Measurements from ENCODE around the gene VIPR1. TPM values are rescaled to one million over a fixed set of nuclear protein-coding genes. Genes with fewer than 3 reads are reported as not detected.
A peak's percentile ranks its signal among the peaks of the same experiment; 100 is the strongest.

VIPR1 gene
- total RNA-seq, 4 donors from 2014 or later = 1.7 to 8.7 (median 3.2) TPM

DNA sequence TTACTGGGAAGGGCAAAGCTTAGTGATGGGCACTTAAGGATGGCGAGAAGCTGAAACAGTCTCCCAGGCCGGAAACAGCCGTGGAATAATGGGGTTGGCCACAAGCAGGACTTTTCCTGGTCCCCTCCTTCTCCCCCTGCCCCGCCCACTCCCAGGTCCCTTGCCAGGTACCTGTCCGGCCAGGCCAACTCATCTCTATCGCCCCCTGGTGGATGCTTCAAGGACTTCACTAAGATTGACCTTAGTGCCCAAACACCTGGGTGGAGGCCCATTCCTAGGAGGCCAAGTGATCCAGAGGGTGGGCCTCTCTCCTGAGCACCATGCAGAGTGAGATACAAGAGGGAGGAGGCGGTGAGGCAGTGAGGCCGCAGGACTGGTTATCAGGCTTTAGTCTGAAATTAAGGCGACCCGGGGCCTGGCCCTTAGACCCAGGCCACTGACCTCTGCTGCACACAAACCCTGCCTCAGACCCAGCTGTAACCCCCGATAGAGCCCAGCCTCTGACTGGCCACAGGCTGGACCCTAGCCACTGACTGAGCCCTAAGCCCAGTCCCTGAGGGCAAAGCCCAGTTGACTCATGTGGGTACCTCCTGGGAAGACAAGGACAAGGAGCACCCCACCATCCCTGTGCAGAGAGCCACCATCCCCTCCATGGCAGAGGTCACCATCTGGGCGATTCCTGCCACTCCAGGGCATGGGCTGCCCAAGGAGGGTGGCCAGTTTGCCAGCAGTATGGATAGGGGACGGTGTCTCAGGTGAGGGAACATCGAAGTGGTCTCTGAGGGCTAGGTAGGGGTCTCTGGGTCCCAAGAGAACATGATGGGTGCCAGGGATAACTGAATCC lies 37.6 kb downstream of the VIPR1 start:
- H3K27me3 ChIP-seq = no peaks in the 10 kb centered on the region
- no peak overlapping the region for H3K4me3 ChIP-seq
- intact Hi-C loops (cut with DNase I; ENCODE audit: low total_unique reads) = loop anchor here (2.0 to 10.0 kb wide), 2 partner anchors 309 to 645 kb away; no protein-coding TSS in a partner anchor
- DNase-seq (no peak), ATAC-seq (peak; percentile 20 to 42)
- peak overlapping the region in 2 of 4 donors; percentile 7 to 39 for H3K27ac ChIP-seq
- H3K9me3 ChIP-seq = no peaks in the 10 kb centered on the region
- H3K36me3 ChIP-seq = no peaks in the 10 kb centered on the region
- no peaks in the 10 kb centered on the region for H3K4me1 ChIP-seq
- in situ Hi-C loops (cut with MboI; ENCODE audit: low sequenced_read_pairs in 4 of 4) = loop anchor here in 2 of 4 donors (10.0 to 25.0 kb wide), 2 partner anchors 303 to 315 kb away; no protein-coding TSS in a partner anchor
- no peak for TF ChIP-seq POLR2A (IDR thresholded peaks at IDR 0.05)
- TF ChIP-seq, protein P1, sequence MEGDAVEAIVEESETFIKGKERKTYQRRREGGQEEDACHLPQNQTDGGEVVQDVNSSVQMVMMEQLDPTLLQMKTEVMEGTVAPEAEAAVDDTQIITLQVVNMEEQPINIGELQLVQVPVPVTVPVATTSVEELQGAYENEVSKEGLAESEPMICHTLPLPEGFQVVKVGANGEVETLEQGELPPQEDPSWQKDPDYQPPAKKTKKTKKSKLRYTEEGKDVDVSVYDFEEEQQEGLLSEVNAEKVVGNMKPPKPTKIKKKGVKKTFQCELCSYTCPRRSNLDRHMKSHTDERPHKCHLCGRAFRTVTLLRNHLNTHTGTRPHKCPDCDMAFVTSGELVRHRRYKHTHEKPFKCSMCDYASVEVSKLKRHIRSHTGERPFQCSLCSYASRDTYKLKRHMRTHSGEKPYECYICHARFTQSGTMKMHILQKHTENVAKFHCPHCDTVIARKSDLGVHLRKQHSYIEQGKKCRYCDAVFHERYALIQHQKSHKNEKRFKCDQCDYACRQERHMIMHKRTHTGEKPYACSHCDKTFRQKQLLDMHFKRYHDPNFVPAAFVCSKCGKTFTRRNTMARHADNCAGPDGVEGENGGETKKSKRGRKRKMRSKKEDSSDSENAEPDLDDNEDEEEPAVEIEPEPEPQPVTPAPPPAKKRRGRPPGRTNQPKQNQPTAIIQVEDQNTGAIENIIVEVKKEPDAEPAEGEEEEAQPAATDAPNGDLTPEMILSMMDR (IDR thresholded peaks at IDR 0.05 in 4 of 5, conservative IDR thresholded peaks at IDR 0.05 in 1 of 5) = peak; percentile 48 to 73 (median 56)

DNA sequence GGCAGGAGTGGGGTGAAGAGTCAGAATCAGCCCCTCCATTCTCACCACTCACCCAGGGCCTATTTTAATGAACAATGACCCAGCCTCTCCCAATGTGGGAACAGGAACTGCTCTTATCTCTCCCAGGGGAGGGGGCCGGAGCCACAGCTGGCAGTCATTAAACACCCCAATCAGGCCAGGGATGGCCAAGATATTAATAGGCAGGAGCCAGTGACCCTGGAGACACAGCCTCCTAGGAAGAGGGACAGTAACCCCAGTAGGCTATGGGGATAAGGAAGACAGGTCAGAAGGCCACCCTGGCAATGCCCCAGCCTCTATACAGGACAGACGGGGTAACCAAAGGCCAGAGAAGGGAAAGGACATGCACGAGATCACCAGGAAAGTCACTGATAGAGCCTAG lies 38.6 kb downstream of the VIPR1 start:
- Histone ChIP-seq H3K4me1 (no peaks in the 10 kb centered on the region), H3K36me3 (no peaks in the 10 kb centered on the region), H3K4me3 (no peak overlapping the region), H3K27me3 (no peaks in the 10 kb centered on the region), H3K9me3 (no peaks in the 10 kb centered on the region), H3K27ac (peak overlapping the region in 1 of 4 donors; percentile 7)
- in situ Hi-C loops (cut with MboI; ENCODE audit: low sequenced_read_pairs in 4 of 4) = loop anchor here in 2 of 4 donors (10.0 to 25.0 kb wide), 2 partner anchors 304 to 316 kb away; no protein-coding TSS in a partner anchor
- ATAC-seq (peak in 1 of 2 donors; percentile 18), DNase-seq (no peak)
- intact Hi-C loops (cut with DNase I; ENCODE audit: low total_unique reads) = loop anchor here (2.0 to 10.0 kb wide), 2 partner anchors 310 to 646 kb away; no protein-coding TSS in a partner anchor
- no peak for TF ChIP-seq POLR2A (IDR thresholded peaks at IDR 0.05)

GRCh38 chr3:42544492-42545283 lies 42.2 kb downstream of the VIPR1 start:
- in situ Hi-C loops (cut with MboI; ENCODE audit: low sequenced_read_pairs in 4 of 4) = loop anchor here in 3 of 4 donors (5.0 to 25.0 kb wide), 3 partner anchors 307 to 320 kb away; no protein-coding TSS in a partner anchor
- DNase-seq = peak in 1 of 2 donors; percentile 24
- ATAC-seq = peak; percentile 35 to 37
- no peak for TF ChIP-seq POLR2A (IDR thresholded peaks at IDR 0.05)
- TF ChIP-seq, protein P1 (IDR thresholded peaks at IDR 0.05 in 4 of 5, conservative IDR thresholded peaks at IDR 0.05 in 1 of 5) = no peak
- intact Hi-C loops (cut with DNase I; ENCODE audit: low total_unique reads) = loop anchor here (5.0 to 10.0 kb wide), 2 partner anchors 42 to 650 kb away; partner anchors contain the start of gene VIPR1
- H3K4me3 ChIP-seq = no peak overlapping the region
- H3K4me1 ChIP-seq = peaks cover 0 to 5% of the 10 kb centered on the region in 2 donors
- H3K36me3 ChIP-seq = no peaks in the 10 kb centered on the region
- no peaks in the 10 kb centered on the region for H3K9me3 ChIP-seq
- no peaks in the 10 kb centered on the region for H3K27me3 ChIP-seq
- peak overlapping the region; percentile 50 to 73 (median 58) for H3K27ac ChIP-seq

DNA sequence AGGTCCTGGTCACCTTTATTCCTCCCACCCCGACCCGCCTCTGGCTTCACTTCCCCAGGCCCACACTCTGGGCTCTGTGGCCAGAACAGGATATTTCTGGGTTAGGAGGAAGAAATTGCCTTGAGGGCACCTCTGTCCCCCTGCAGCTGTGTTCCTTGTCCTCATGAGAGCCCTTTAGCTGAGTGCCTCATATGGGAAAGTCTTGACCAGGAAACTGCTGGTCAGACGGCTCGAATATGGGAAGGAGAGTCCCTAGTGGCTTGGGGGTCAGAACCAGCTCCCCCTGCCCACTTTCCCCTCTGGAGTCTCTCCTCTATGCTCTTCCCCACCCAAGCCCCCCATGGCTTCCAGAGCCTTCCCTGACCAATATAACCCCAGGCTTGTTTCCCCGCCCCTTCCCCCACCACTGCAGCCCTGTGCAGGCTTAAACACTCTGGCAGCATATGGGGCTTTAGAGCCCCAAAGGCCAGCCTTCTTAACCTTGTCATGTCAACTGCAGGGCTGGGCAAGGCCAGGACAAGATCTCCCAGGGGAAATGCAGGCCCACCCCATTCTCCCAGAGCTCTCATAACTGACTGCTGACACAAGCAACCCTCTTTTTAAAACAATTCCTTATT lies 42.9 kb downstream of the VIPR1 start:
- peaks cover 0 to 5% of the 10 kb centered on the region in 2 donors for H3K4me1 ChIP-seq
- intact Hi-C loops (cut with DNase I; ENCODE audit: low total_unique reads) (loop anchor here (5.0 to 10.0 kb wide), 2 partner anchors 43 to 651 kb away; partner anchors contain the start of gene VIPR1), in situ Hi-C loops (cut with MboI; ENCODE audit: low sequenced_read_pairs in 4 of 4) (loop anchor here in 3 of 4 donors (5.0 to 25.0 kb wide), 3 partner anchors 308 to 321 kb away; no protein-coding TSS in a partner anchor)
- no peaks in the 10 kb centered on the region for H3K27me3 ChIP-seq
- peak overlapping the region; percentile 28 to 65 (median 48) for H3K27ac ChIP-seq
- no peak for ATAC-seq
- no peaks in the 10 kb centered on the region for H3K36me3 ChIP-seq
- DNase-seq = no peak
- H3K9me3 ChIP-seq = no peaks in the 10 kb centered on the region
- TF ChIP-seq POLR2A (IDR thresholded peaks at IDR 0.05) = no peak
- TF ChIP-seq, protein P1 (IDR thresholded peaks at IDR 0.05 in 4 of 5, conservative IDR thresholded peaks at IDR 0.05 in 1 of 5) = no peak
- no peak overlapping the region for H3K4me3 ChIP-seq
